HG03095 (cell line): ENCODE data around the gene GRID2.
"Not testable (repeated sequence)": the region's sequence is repeated elsewhere in the genome, so short reads cannot be mapped to it uniquely, and the experiment has no call there.

Experiments used
- ATAC-seq: cut with Tn5 transposase; IDR thresholded peaks from one replicate; pipeline ENCODE4 v1.9.1; 2021; ENCODE audit warnings: moderate library complexity; ENCODE audit not compliant: unreplicated experiment

Gene GRID2

GRCh38 chr4:92305148-92305877 is 1.5 kb downstream of the GRID2 start:
- no peak for ATAC-seq

- ATAC-seq: no peak
Measured at GRCh38 chr4:92305878-92306520, 2.2 kb downstream of the GRID2 start.

GRCh38 chr4:92307181-92307580 is 3.4 kb downstream of the GRID2 start:
- ATAC-seq: no peak

GRCh38 chr4:92307866-92308265 is 4.1 kb downstream of the GRID2 start:
- no peak for ATAC-seq

- ATAC-seq: no peak
Measured at GRCh38 chr4:92317047-92317446, 13.3 kb downstream of the GRID2 start.

- no peak for ATAC-seq
Measured at GRCh38 chr4:92328095-92328494, 24.3 kb downstream of the GRID2 start.

GRCh38 chr4:92333016-92333415 is 29.2 kb downstream of the GRID2 start:
- no peak for ATAC-seq

GRCh38 chr4:92334716-92335350 is 31.1 kb downstream of the GRID2 start:
- ATAC-seq: no peak

- no peak for ATAC-seq
Measured at GRCh38 chr4:92339676-92340075, 35.9 kb downstream of the GRID2 start.

GRCh38 chr4:92344216-92344615 is 40.5 kb downstream of the GRID2 start:
- ATAC-seq: no peak

- ATAC-seq: no peak
Measured at GRCh38 chr4:92346289-92346688, 42.5 kb downstream of the GRID2 start.

GRCh38 chr4:92357966-92358365 is 54.2 kb downstream of the GRID2 start:
- no peak for ATAC-seq

- ATAC-seq: no peak
Measured at GRCh38 chr4:92359491-92359890, 55.7 kb downstream of the GRID2 start.

GRCh38 chr4:92362028-92362427 is 58.3 kb downstream of the GRID2 start:
- no peak for ATAC-seq

GRCh38 chr4:92368653-92369052 is 64.9 kb downstream of the GRID2 start:
- no peak for ATAC-seq

GRCh38 chr4:92381616-92382015 is 77.8 kb downstream of the GRID2 start:
- ATAC-seq: no peak

- ATAC-seq: no peak
Measured at GRCh38 chr4:92382128-92382527, 78.4 kb downstream of the GRID2 start.

GRCh38 chr4:92387459-92388069 is 83.8 kb downstream of the GRID2 start:
- ATAC-seq: peak; percentile 79

GRCh38 chr4:92399032-92399431 is 95.3 kb downstream of the GRID2 start:
- no peak for ATAC-seq

GRCh38 chr4:92403525-92403924 is 99.8 kb downstream of the GRID2 start:
- ATAC-seq: not testable (repeated sequence)

- no peak for ATAC-seq
Measured at GRCh38 chr4:92406488-92406887, 102.7 kb downstream of the GRID2 start.

GRCh38 chr4:92421920-92422319 is 118.2 kb downstream of the GRID2 start:
- peak; percentile 72 for ATAC-seq
